ENCODE results near the gene DISC1.

DNA sequence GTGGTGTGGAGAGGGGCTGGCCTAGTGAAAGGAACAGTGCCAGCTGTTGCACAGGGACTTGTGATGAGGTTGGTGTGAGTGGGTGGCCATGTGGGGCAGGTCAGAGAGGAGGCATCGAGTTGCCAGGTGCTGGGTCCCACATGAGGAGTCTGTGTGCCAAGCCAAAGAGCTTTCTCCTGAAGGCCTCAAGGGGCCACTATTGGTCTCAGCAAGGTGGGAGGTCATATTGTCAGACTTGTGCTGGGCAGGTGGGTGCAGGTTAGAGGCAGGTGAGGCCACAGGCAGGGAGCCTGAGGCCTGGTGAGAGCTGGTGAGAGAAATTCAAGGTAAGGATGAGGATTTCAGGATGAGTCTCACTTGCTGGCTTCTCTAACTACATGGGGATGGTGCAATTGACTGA is 256.8 kb downstream of the DISC1 start:
- TF ChIP-seq, protein P1, sequence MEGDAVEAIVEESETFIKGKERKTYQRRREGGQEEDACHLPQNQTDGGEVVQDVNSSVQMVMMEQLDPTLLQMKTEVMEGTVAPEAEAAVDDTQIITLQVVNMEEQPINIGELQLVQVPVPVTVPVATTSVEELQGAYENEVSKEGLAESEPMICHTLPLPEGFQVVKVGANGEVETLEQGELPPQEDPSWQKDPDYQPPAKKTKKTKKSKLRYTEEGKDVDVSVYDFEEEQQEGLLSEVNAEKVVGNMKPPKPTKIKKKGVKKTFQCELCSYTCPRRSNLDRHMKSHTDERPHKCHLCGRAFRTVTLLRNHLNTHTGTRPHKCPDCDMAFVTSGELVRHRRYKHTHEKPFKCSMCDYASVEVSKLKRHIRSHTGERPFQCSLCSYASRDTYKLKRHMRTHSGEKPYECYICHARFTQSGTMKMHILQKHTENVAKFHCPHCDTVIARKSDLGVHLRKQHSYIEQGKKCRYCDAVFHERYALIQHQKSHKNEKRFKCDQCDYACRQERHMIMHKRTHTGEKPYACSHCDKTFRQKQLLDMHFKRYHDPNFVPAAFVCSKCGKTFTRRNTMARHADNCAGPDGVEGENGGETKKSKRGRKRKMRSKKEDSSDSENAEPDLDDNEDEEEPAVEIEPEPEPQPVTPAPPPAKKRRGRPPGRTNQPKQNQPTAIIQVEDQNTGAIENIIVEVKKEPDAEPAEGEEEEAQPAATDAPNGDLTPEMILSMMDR (IDR thresholded peaks at IDR 0.05) = no peak
- TF ChIP-seq EZH2 (IDR thresholded peaks at IDR 0.05; ENCODE audit: borderline replicate concordance, insufficient read depth, low read depth, low read length, poor library complexity, severe bottlenecking) = no peak
